Esophagus muscularis mucosa (tissue), 4 donors: ENCODE results near the gene LRTM2.

ENCODE experiments used
- CTCF ChIP-seq, 3 experiments: fragments of 200-600 bp in 2 of 3; fragments of 450-650 bp in 1 of 3; sonication (generic) in 2 of 3; IDR thresholded peaks; one replicate each; pipeline ENCODE4 v1.5.1; 2017 to 2019; ENCODE audit warnings: antibody characterized with exemption in 3 of 3, mild to moderate bottlenecking in 2 of 3, moderate library complexity in 1 of 3
- EP300 ChIP-seq: sonication (generic); formaldehyde crosslinking; IDR thresholded peaks from one replicate; pipeline ENCODE4 v1.6.1; 2017; ENCODE audit warnings: antibody characterized with exemption
- POLR2A ChIP-seq: fragments of 450-650 bp; IDR thresholded peaks from one replicate; pipeline ENCODE4 v1.6.1; 2017; ENCODE audit warnings: antibody characterized with exemption, moderate library complexity, mild to moderate bottlenecking, low read depth
- POLR2AphosphoS5 ChIP-seq, 2 donors: sonication (generic); formaldehyde crosslinking; IDR thresholded peaks; one replicate each; pipeline ENCODE4 v1.6.1; 2017; ENCODE audit warnings: antibody characterized with exemption in 2 of 2

GRCh38 chr12:1798641-1799020 lies 21.7 kb upstream of the LRTM2 start:
- no peak for TF ChIP-seq CTCF (IDR thresholded peaks at IDR 0.05)
- TF ChIP-seq EP300 = no peak
- TF ChIP-seq POLR2A = no peak
- TF ChIP-seq POLR2AphosphoS5 (IDR thresholded peaks at IDR 0.05) = no peak
